PFSK-1 (cell line): ENCODE measurements around the gene SIX2.

Experiments used
- POLR2AphosphoS5 ChIP-seq: IDR thresholded peaks from 2 replicates; pipeline ENCODE4 v1.6.1; 2012; ENCODE audit warnings: low read depth, mild to moderate bottlenecking, control low read depth, low read length, moderate library complexity
- SIN3A ChIP-seq: IDR thresholded peaks from 2 replicates; pipeline ENCODE4 v1.6.1; 2012; ENCODE audit warnings: mild to moderate bottlenecking, low read length, moderate library complexity, borderline replicate concordance; ENCODE audit not compliant: insufficient read depth
- TF ChIP-seq, protein P1 (sequence below), 2 experiments: IDR thresholded peaks; 2 replicates each; pipeline versions ENCODE4 v1.6.1 to v1.8.0; 2011 to 2012; ENCODE audit warnings: low read depth in 2 of 2, low read length in 2 of 2, control low read depth in 1 of 2, inconsistent platforms in 1 of 2, mild to moderate bottlenecking in 1 of 2, moderate library complexity in 1 of 2; ENCODE audit not compliant: insufficient read depth in 1 of 2

DNA sequence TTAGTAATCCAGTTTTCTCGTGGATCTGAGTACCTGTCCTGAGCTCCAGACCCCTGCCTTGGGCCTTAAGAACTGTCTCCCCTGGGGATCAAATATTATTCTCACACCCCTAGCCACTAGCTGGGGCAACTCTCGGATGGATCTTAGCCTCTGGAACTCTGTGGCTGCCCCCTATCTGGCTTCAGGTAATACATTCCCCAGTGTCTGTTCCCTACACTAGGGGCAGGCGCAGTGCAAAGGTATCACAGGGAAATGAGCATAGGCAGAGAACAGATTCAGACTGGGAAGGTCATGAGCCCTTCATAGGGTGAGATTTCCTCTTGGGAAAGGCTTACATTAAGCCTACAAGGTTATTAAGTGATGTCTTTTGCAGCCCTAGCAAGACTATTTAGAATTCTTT, 11.2 kb upstream of the SIX2 start:
- TF ChIP-seq, protein P1, sequence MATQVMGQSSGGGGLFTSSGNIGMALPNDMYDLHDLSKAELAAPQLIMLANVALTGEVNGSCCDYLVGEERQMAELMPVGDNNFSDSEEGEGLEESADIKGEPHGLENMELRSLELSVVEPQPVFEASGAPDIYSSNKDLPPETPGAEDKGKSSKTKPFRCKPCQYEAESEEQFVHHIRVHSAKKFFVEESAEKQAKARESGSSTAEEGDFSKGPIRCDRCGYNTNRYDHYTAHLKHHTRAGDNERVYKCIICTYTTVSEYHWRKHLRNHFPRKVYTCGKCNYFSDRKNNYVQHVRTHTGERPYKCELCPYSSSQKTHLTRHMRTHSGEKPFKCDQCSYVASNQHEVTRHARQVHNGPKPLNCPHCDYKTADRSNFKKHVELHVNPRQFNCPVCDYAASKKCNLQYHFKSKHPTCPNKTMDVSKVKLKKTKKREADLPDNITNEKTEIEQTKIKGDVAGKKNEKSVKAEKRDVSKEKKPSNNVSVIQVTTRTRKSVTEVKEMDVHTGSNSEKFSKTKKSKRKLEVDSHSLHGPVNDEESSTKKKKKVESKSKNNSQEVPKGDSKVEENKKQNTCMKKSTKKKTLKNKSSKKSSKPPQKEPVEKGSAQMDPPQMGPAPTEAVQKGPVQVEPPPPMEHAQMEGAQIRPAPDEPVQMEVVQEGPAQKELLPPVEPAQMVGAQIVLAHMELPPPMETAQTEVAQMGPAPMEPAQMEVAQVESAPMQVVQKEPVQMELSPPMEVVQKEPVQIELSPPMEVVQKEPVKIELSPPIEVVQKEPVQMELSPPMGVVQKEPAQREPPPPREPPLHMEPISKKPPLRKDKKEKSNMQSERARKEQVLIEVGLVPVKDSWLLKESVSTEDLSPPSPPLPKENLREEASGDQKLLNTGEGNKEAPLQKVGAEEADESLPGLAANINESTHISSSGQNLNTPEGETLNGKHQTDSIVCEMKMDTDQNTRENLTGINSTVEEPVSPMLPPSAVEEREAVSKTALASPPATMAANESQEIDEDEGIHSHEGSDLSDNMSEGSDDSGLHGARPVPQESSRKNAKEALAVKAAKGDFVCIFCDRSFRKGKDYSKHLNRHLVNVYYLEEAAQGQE (IDR thresholded peaks at IDR 0.05; ENCODE audit: insufficient read depth in 1 of 2, low read depth in 2 of 2, low read length in 2 of 2) = no peak
- TF ChIP-seq POLR2AphosphoS5 (no peak), SIN3A (no peak)
